Endothelial cell of umbilical vein (primary cell): ENCODE data around the gene FMNL3. TPM values are rescaled to one million over a fixed set of nuclear protein-coding genes. Genes with fewer than 3 reads are reported as not detected.
A peak's percentile ranks its signal among the peaks of the same experiment; 100 is the strongest.

ENCODE experiments used
- BruUV-seq: library from RNA; stranded (reverse); fragments of 400-500 nt; replicated peaks from 2 replicates; lab custom pipeline; 2021; lab: Mats Ljungman, UMichigan
- CTCF ChIA-PET: fragments of 300-600, 350-600 bp; sonication (Branson Sonifier 250); formaldehyde crosslinking; loops from one replicate; lab custom pipeline; 2021; ENCODE audit warnings: antibody characterized with exemption, inconsistent platforms; lab: Charles Lee
- POLR2A ChIA-PET: fragments of 300-600, 350-600 bp; sonication (Branson Sonifier 250); formaldehyde crosslinking; loops from one replicate; lab custom pipeline; 2021; ENCODE audit warnings: antibody characterized with exemption, inconsistent platforms; lab: Charles Lee
- DNase-seq: peaks from one replicate; pipeline ENCODE4 v3.0.0-alpha.2; 2011; ENCODE audit warnings: low read depth, low spot score
- FAIRE-seq: peaks from 2 replicates; lab custom pipeline; 2011; peaks lifted over from hg19 to GRCh38; lab: Jason Lieb, UNC
- H2AFZ ChIP-seq: 2 replicates; pipeline ENCODE4 v1.6.0; 2012; ENCODE audit warnings: low read depth, low read length, control low read depth, inconsistent platforms
- H3K27ac ChIP-seq: 2 replicates; pipeline ENCODE4 v1.5.1; 2011; ENCODE audit warnings: low read depth, mild to moderate bottlenecking, control low read depth, low read length, moderate library complexity; ENCODE audit not compliant: insufficient read depth
- H3K27me3 ChIP-seq, 2 experiments: 2 replicates each; pipeline versions ENCODE4 v1.6.0 to v1.6.1; 2011; ENCODE audit warnings: low read length in 2 of 2, mixed read lengths in 1 of 2; ENCODE audit not compliant: control insufficient read depth in 2 of 2, insufficient read depth in 2 of 2
- H3K36me3 ChIP-seq, 2 experiments: 2 replicates in 1 of 2; 3 replicates in 1 of 2; pipeline ENCODE4 v1.5.1; 2011; ENCODE audit warnings: low read length in 2 of 2, mild to moderate bottlenecking in 1 of 2, moderate library complexity in 1 of 2; ENCODE audit not compliant: control insufficient read depth in 2 of 2, insufficient read depth in 2 of 2; ENCODE audit errors: extremely low read depth in 1 of 2
- H3K4me1 ChIP-seq: 3 replicates; pipeline ENCODE4 v1.5.1; 2011; ENCODE audit warnings: mild to moderate bottlenecking, low read length; ENCODE audit not compliant: control insufficient read depth, insufficient read depth; ENCODE audit errors: extremely low read depth
- H3K4me2 ChIP-seq: 2 replicates; pipeline ENCODE4 v1.6.1; 2011; ENCODE audit warnings: low read length, control low read depth, mixed read lengths; ENCODE audit not compliant: insufficient read depth
- H3K4me3 ChIP-seq, 3 experiments: fragments of 200-600 bp in 1 of 3; sonication (generic), shearing (Covaris generic) in 1 of 3; replicated peaks in 1 of 3; 2 replicates each; pipeline ENCODE4 v1.5.1; 2011 to 2016; ENCODE audit warnings: control low read depth in 3 of 3, low read length in 3 of 3, mild to moderate bottlenecking in 2 of 3, inconsistent platforms in 1 of 3, low read depth in 1 of 3, moderate library complexity in 1 of 3; ENCODE audit not compliant: insufficient read depth in 1 of 3
- H3K79me2 ChIP-seq: 2 replicates; pipeline ENCODE4 v1.6.0; 2012; ENCODE audit warnings: low read length, inconsistent platforms; ENCODE audit not compliant: control insufficient read depth, insufficient read depth
- H3K9ac ChIP-seq: replicated peaks from 2 replicates; pipeline ENCODE3; 2011; ENCODE audit warnings: low read length, control low read depth; ENCODE audit not compliant: insufficient read depth; ENCODE audit errors: extremely low read depth
- H3K9me1 ChIP-seq: replicated peaks from 3 replicates; pipeline ENCODE4 v1.6.0; 2011; ENCODE audit warnings: mild to moderate bottlenecking, low read length; ENCODE audit not compliant: control insufficient read depth, insufficient read depth; ENCODE audit errors: extremely low read depth
- H3K9me3 ChIP-seq: replicated peaks from 2 replicates; pipeline ENCODE4 v1.5.1; 2012; ENCODE audit warnings: low read length, inconsistent platforms; ENCODE audit not compliant: control insufficient read depth, insufficient read depth
- H4K20me1 ChIP-seq: replicated peaks from 2 replicates; pipeline ENCODE3; 2011; ENCODE audit warnings: mild to moderate bottlenecking, low read length; ENCODE audit not compliant: control insufficient read depth, insufficient read depth; ENCODE audit errors: extremely low read depth
- CTCF ChIP-seq, 2 donors: IDR thresholded peaks; 1 replicate in 1 of 2; 2 replicates in 1 of 2; pipeline ENCODE4 v1.5.1; 2011; ENCODE audit warnings: low read length in 2 of 2, mild to moderate bottlenecking in 2 of 2, moderate library complexity in 2 of 2, control low read depth in 1 of 2, inconsistent platforms in 1 of 2, low read depth in 1 of 2; ENCODE audit not compliant: insufficient read depth in 1 of 2; ENCODE audit errors: extremely low read depth in 1 of 2
- EZH2 ChIP-seq: IDR thresholded peaks from 2 replicates; pipeline ENCODE4 v1.6.1; 2012; ENCODE audit warnings: borderline replicate concordance, low read depth, mild to moderate bottlenecking, moderate library complexity, low read length, inconsistent platforms; ENCODE audit not compliant: severe bottlenecking
- FOS ChIP-seq: IDR thresholded peaks from 2 replicates; pipeline ENCODE4 v1.6.1; 2011; ENCODE audit warnings: mild to moderate bottlenecking, low read length, moderate library complexity, borderline replicate concordance; ENCODE audit not compliant: insufficient read depth
- GATA2 ChIP-seq: IDR thresholded peaks from 2 replicates; pipeline ENCODE4 v1.7.0; 2011; ENCODE audit warnings: low read depth, mild to moderate bottlenecking, moderate library complexity, mixed read lengths, low read length; ENCODE audit not compliant: insufficient read length, insufficient read depth
- JUN ChIP-seq: IDR thresholded peaks from 2 replicates; pipeline ENCODE4 v1.6.1; 2011; ENCODE audit warnings: borderline replicate concordance, low read depth; ENCODE audit not compliant: insufficient read length, insufficient read depth
- MAX ChIP-seq: IDR thresholded peaks from 2 replicates; pipeline ENCODE4 v1.6.1; 2011; ENCODE audit not compliant: insufficient read depth, insufficient read length
- MYC ChIP-seq: IDR thresholded peaks from one replicate; pipeline ENCODE4 v1.6.1; 2011; ENCODE audit warnings: mild to moderate bottlenecking, low read depth, low read length
- POLR2A ChIP-seq: IDR thresholded peaks from 2 replicates; pipeline ENCODE4 v1.6.1; 2012; ENCODE audit warnings: low read depth, mild to moderate bottlenecking, control low read depth, low read length
- POLR2AphosphoS5 ChIP-seq: IDR thresholded peaks from 2 replicates; pipeline ENCODE4 v1.6.1; 2012; ENCODE audit warnings: low read depth, mild to moderate bottlenecking, control low read depth, low read length, moderate library complexity; ENCODE audit not compliant: insufficient read depth
- dilution Hi-C: fragments of 300-500 bp; cut with MboI; formaldehyde crosslinking; loops from one replicate; pipeline ENCODE4 v1.15.0; 2019; ENCODE audit warnings: low sequenced_read_pairs; ENCODE audit not compliant: extremely low pct_ligation_motif_present
- intact Hi-C: fragments of 100-400 bp; cut with micrococcal nuclease; formaldehyde crosslinking; loops from one replicate; pipeline ENCODE4 v1.10.0; 2022
- polyA plus RNA-seq, 4 experiments: library from polyadenylated mRNA; depleted of rRNA in 3 of 4; stranded (reverse) in 3 of 4; unstranded in 1 of 4; fragments of >200 nt; gene quantifications; 2 replicates each; pipeline versions ENCODE4 v1.2.1 to v1.2.3, GENCODE V29; 2011 to 2012; ENCODE audit warnings: missing spikeins in 1 of 4
- total RNA-seq: library from RNA; stranded (reverse); gene quantifications from 2 replicates; pipeline ENCODE4 v1.2.3, GENCODE V29; 2021

The FMNL3 gene
- total and polyA plus RNA-seq, 2 donors (not counting 3 experiments of a cell fraction or from before 2014, with no cell fraction given): 35.1 to 93.3 TPM

- Histone ChIP-seq H3K9me3 (no peaks in the 10 kb centered on the region), H3K4me1 (peaks cover 31% of the 10 kb centered on the region), H3K27ac (no peak overlapping the region), H3K4me3 (no peak overlapping the region), H3K27me3 (no peaks in the 10 kb centered on the region), H2AFZ (no peak overlapping the region), H3K36me3 (peaks cover 26 to 42% of the 10 kb centered on the region in 2 experiments), H3K9me1 (no peaks in the 10 kb centered on the region), H4K20me1 (no peaks in the 10 kb centered on the region), H3K9ac (no peak overlapping the region), H3K79me2 (no peaks in the 10 kb centered on the region), H3K4me2 (no peak overlapping the region)
- dilution Hi-C loops: no loop called here
- DNase-seq (no peak), FAIRE-seq (no peak)
- TF ChIP-seq GATA2: no peak
- TF ChIP-seq FOS: no peak
- no peak for TF ChIP-seq EZH2
- peak; percentile 33 for TF ChIP-seq POLR2A
- POLR2A ChIA-PET: interaction anchor here (1.7 kb wide), 1 partner anchor 97 kb away, joined by 8 read pairs; the partner anchor contains the start of gene TMBIM6
- BruUV-seq: no TSS peak
- intact Hi-C loops: loop anchor here (1.0 to 2.0 kb wide), 3 partner anchors 63 to 119 kb away; partner anchors contain the start of gene FMNL3
- CTCF ChIA-PET: interaction anchor here (0.5 to 6.8 kb wide), 13 partner anchors 11 to 195 kb away, joined by 3 to 93 read pairs (median 5); partner anchors contain the start of genes FMNL3, PRPF40B and TMBIM6
Measured at GRCh38 chr12:49643961-49644619, 63.1 kb downstream of the FMNL3 start.

DNA sequence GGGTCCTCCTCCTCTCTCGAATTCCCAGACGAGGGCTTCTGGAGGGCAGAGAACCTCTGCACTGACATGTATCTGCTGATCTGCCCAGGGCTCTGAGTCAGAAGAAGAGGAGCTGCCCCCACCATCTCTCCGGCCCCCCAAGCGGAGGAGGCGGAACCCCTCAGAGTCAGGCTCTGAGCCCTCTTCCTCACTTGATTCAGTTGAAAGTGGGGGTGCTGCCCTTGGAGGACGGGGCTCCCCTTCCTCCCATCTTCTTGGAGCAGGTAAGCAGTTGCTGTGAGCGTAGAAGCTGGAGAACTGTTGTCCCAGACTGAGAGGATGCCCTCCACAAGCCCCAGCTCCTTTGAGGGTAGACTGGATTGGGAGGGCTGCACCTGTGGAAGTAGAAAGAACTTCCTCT is 64.1 kb downstream of the FMNL3 start:
- Histone ChIP-seq H3K79me2 (no peaks in the 10 kb centered on the region), H3K4me1 (peaks cover 23% of the 10 kb centered on the region), H4K20me1 (no peaks in the 10 kb centered on the region), H3K27ac (no peak overlapping the region), H3K36me3 (peaks cover 24 to 36% of the 10 kb centered on the region in 2 experiments), H3K9ac (no peak overlapping the region), H3K9me1 (no peaks in the 10 kb centered on the region), H2AFZ (no peak overlapping the region), H3K4me2 (no peak overlapping the region), H3K9me3 (no peaks in the 10 kb centered on the region), H3K27me3 (no peaks in the 10 kb centered on the region), H3K4me3 (no peak overlapping the region)
- dilution Hi-C loops (no loop called here), intact Hi-C loops (no loop called here)
- DNase-seq (no peak), FAIRE-seq (no peak)
- CTCF ChIA-PET: interaction anchor here (0.5 to 6.8 kb wide), 8 partner anchors 13 to 119 kb away, joined by 3 to 93 read pairs (median 6); partner anchors contain the start of gene FMNL3
- POLR2A ChIA-PET: interaction anchor here (1.7 kb wide), 1 partner anchor 98 kb away, joined by 8 read pairs; the partner anchor contains the start of gene TMBIM6
- no TSS peak for BruUV-seq
- TF ChIP-seq CTCF (IDR thresholded peaks at IDR 0.05; ENCODE audit: extremely low read depth in 1 of 2, insufficient read depth in 1 of 2, low read depth in 1 of 2, low read length in 2 of 2): no peak
- no peak for TF ChIP-seq POLR2AphosphoS5
- no peak for TF ChIP-seq JUN
- no peak for TF ChIP-seq POLR2A
- TF ChIP-seq EZH2: no peak
- no peak for TF ChIP-seq MYC
- no peak for TF ChIP-seq MAX
- no peak for TF ChIP-seq FOS
- no peak for TF ChIP-seq GATA2
